M059J (cell line): ENCODE results near the gene TNFAIP1. TPM values are rescaled to one million over a fixed set of nuclear protein-coding genes. Genes with fewer than 3 reads are reported as not detected.

ENCODE experiments used
- DNase-seq: peaks from one replicate; pipeline ENCODE4 v3.0.0-alpha.2; 2012; ENCODE audit warnings: low read depth
- total RNA-seq: library from RNA; depleted of rRNA; stranded (reverse); fragments of >200 nt; shearing (Covaris generic); gene quantifications from 2 replicates; pipeline ENCODE4 v1.2.3, GENCODE V29; 2014

The TNFAIP1 gene
- total RNA-seq, 1 experiment from 2014 or later = 39.0 TPM

GRCh38 chr17:28370744-28371103, 35.2 kb downstream of the TNFAIP1 start:
- no peak for DNase-seq

DNA sequence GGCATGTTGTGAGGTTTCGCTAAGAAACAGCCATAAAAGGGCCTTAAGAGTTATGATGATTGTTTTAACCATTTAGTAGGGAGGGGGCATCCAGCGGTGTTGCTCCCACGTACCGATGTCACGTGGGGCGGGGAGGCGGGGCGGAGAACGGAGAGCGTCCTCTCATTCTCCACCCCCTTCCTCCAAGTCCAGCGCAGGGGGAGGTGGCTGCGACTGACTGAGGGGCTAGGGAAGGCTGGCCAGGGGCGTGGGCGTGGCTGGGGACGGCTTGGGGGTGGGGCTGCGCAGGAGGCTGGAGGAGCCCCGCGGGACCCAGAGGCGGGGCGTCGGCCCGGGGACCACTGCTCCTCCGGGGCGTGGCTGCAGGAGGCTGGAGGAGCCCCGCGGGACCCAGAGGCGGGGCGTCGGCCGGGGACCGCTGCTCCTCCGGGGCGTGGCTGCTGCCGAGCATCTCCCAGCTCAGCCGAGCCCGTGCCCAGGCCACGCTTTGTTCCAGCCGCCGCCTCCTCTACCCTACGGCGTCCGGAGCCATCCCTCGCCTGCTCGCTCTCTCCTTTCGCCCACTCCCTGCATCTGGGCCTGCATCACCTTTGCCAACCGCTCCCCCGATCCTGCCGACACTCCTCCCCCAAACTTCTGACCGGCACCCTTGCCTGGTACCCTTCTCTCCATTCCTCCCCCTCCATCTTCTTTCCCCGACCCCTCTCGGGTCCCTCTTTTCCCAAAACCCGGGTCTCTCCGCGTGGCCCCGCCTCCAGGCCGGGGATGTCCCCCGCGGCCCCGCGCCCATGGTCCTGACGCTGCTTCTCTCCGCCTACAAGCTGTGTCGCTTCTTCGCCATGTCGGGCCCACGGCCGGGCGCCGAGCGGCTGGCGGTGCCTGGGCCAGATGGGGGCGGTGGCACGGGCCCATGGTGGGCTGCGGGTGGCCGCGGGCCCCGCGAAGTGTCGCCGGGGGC, 36.0 kb downstream of the TNFAIP1 start, which contains the start of gene SARM1:
TSS of gene SARM1 (plus strand) at position 450 of the 958 bp plus-strand sequence. CDS start at position 789, 339 bp downstream.
- peak; percentile 80 for DNase-seq

DNA sequence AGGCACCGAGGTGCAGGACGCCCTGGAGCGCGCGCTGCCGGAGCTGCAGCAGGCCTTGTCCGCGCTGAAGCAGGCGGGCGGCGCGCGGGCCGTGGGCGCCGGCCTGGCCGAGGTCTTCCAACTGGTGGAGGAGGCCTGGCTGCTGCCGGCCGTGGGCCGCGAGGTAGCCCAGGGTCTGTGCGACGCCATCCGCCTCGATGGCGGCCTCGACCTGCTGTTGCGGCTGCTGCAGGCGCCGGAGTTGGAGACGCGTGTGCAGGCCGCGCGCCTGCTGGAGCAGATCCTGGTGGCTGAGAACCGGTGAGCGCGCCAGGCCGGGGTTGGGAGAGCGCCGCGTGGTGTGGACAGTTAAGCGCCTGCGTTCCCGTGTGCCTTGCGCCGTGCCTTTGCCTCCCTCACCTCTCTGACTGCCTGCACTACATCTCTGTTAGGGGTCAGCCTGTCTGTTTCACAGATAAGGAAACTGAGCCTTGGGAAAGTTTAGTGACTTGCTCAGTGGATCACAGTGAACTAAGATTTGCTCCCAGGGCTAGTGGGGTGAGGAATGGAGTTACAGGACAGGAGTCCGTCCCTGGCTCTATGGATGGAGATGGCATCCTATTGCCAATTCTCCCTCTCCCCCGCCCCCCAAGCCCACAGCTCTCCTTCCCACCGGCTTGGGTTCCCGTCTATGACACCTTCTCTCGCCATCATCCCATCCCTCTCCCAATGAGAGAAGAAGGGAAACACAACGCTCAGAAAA, 36.8 kb downstream of the TNFAIP1 start:
- peak; percentile 30 for DNase-seq

GRCh38 chr17:28372945-28373274, 37.3 kb downstream of the TNFAIP1 start:
- no peak for DNase-seq

DNA sequence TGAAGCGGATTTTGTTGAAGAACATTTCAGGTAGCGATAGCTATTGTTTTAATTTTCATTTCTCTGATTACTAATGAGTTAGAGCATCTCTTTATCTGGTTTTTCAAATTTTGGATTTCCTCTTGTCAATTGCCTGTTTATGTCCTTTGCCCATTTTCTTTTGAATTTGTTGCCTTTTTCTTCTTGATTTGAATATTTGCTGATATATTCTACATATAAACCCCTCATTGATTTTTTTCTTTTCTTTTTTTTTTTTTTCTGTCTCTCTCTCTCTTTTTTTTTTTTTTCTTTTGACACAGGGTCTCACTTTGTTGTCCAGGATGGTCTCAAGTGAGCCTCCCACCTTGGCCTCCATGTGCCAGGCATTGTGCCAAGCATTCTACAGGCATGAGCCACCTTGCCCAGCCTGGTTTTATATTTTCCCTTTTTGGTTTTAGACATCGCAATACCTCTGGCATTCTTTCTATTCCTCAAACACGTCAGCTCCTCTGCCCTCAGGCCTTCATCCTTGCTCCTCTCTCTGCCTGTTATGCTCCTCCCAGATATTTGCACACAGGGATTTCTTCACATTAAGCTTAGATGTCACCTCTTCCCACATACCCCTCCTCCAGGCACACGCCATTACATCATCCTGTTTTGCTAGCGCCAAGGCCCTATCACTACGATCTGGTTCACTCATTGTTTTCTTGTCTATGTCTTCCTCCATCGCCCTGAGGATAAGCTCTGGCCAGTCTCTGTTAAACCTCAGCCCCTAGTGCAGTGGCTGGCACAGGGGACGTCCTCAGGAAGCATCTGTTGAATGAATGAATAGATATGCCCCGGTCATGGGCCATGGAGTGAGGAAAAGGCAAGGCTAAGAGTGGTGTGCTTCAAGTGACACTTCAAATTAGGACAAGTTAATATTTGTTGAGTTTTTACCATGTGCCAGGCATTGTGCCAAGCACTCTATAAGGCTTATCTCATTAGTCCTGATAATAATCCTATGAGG, 44.5 kb downstream of the TNFAIP1 start:
- DNase-seq = peak; percentile 97

- DNase-seq = no peak
Observed at GRCh38 chr17:28381141-28381825, 45.7 kb downstream of the TNFAIP1 start.

DNA sequence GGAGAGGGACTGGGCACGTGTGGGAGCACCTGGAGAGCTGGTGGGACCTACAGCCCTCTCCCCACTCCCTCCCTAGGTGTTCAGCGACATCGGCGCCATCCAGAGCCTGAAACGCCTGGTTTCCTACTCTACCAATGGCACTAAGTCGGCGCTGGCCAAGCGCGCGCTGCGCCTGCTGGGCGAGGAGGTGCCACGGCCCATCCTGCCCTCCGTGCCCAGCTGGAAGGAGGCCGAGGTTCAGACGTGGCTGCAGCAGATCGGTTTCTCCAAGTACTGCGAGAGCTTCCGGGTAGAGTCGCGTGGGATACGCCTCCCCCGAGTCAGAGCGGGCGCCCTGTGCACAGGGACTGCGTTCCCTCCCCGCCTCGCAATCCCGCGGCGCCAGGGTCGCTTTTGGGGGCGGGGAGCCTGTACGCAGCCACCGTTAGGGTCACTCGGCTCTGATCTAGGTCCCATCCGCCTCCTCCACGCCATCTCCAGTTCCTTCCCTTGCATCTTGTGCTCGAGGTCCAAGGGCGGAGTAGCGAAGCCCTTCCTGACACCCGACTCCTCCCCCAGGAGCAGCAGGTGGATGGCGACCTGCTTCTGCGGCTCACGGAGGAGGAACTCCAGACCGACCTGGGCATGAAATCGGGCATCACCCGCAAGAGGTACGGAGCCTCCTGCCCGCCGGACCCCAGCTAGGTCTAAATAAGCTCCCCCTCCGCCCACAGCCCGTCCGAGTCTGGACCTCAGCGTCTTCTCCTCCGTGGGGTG, 48.9 kb downstream of the TNFAIP1 start:
- no peak for DNase-seq

- no peak for DNase-seq
Observed at GRCh38 chr17:28385037-28385400, 49.5 kb downstream of the TNFAIP1 start.

GRCh38 chr17:28385406-28385805, 49.8 kb downstream of the TNFAIP1 start:
- DNase-seq = no peak

DNA sequence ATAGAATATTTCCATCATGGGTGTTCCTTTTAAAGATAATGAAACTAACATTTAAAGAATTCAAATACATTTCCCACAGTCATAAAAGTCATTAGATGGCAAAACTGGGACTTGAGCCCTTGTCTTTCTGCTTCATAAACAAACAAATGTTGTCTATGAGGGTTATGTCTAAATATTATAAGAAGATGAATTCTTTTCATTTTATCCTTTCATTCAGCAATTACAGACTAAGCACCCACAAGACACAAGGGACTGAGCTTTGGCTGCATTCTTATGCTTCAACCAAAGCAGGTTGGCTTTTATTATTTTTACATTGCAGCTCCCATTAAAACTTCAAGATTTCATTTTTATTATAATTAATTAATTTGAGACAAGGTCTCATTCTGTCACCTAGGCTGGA, 50.8 kb downstream of the TNFAIP1 start:
- no peak for DNase-seq

GRCh38 chr17:28388106-28388505, 52.5 kb downstream of the TNFAIP1 start:
- no peak for DNase-seq

DNA sequence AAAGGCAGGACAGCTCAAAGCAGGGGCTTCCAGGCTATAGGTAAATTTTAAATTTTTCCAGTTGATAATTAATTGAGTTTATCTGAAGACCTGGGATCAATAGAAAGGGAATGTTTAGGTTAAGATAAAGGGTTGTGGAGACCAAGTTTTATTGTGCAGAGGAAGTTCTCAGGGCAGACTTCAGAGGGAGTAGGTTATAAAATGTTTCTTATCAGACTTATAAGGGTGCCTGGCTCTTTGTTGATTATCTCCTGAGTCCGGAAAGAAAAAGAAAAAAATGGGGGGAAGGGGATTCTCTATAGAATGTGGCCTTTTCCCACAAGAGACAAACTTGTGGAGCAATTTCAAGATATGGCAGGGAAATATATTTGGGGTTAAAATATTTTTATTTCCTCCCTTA, 54.6 kb downstream of the TNFAIP1 start:
- DNase-seq = no peak

- no peak for DNase-seq
Observed at GRCh38 chr17:28390563-28390962, 55.0 kb downstream of the TNFAIP1 start.

DNA sequence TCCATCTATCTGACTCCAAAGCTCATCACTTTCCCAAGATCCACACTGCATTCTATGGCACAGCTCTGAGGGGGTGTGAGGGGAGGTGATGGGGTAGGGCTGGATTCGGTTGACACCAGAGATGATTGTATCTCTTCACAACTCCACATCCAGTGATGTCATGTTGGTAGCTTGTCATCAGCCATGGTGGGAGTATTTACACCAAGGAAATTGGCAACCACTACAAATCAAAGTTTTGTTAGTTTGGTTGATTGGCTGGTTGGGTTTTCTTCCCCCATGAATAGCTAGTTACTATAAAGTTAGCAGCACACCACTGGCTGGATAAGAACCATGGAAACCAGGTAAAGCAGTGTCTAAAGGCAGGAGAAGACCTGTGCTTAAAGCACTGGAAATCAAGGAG, 55.4 kb downstream of the TNFAIP1 start:
- no peak for DNase-seq

- no peak for DNase-seq
Observed at GRCh38 chr17:28391401-28391800, 55.8 kb downstream of the TNFAIP1 start.

- DNase-seq = no peak
Observed at GRCh38 chr17:28392491-28392890, 56.9 kb downstream of the TNFAIP1 start.

GRCh38 chr17:28394337-28395116, 59.0 kb downstream of the TNFAIP1 start:
- peak; percentile 11 for DNase-seq

- no peak for DNase-seq
Observed at GRCh38 chr17:28395426-28395825, 59.9 kb downstream of the TNFAIP1 start.

DNA sequence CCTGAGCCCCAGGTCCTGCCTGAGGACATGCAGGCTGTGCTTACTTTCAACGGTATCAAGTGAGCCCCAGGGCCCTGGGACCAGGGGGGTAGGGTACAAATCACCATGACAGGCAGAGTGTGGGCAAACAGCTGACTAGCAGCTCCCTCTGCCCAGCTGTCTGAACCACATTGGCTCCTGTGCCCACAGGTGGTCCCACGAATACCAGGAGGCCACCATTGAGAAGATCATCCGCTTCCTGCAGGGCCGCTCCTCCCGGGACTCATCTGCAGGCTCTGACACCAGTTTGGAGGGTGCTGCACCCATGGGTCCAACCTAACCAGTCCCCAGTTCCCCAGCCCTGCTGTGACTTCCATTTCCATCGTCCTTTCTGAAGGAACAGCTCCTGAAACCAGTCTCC, 60.4 kb downstream of the TNFAIP1 start:
- no peak for DNase-seq
